Activated CD4-positive, alpha-beta T cell treated with anti-CD3 and anti-CD28 coated beads, Interleukin-2, amount 50 U/mL, for 4 hours (primary cell): Measurements from ENCODE around the gene LUZP1.

Experiments used
- DNase-seq, 2 experiments: peaks; one replicate each; pipeline ENCODE4 v3.0.0-alpha.2; 2020

Gene LUZP1

GRCh38 chr1:23080885-23081284 is 87.8 kb downstream of the LUZP1 start:
- no peak for DNase-seq

- no peak for DNase-seq
These were observed 89.6 kb downstream of the LUZP1 start for GRCh38 chr1:23079025-23079424.

GRCh38 chr1:23074012-23074411 is 94.6 kb downstream of the LUZP1 start:
- DNase-seq, result no peak

- DNase-seq, result no peak
These were observed 99.0 kb downstream of the LUZP1 start for GRCh38 chr1:23069675-23070074.

GRCh38 chr1:23069149-23069548 is 99.5 kb downstream of the LUZP1 start:
- no peak for DNase-seq

GRCh38 chr1:23066075-23066474 is 102.6 kb downstream of the LUZP1 start:
- no peak for DNase-seq

GRCh38 chr1:23065385-23065784 is 103.3 kb downstream of the LUZP1 start:
- no peak for DNase-seq

- no peak for DNase-seq
These were observed 106.4 kb downstream of the LUZP1 start for GRCh38 chr1:23062271-23062670.

- no peak for DNase-seq
These were observed 111.4 kb downstream of the LUZP1 start for GRCh38 chr1:23057301-23057700.

GRCh38 chr1:23051290-23051909 is 117.3 kb downstream of the LUZP1 start:
- DNase-seq, result no peak

GRCh38 chr1:23050201-23050600 is 118.5 kb downstream of the LUZP1 start:
- DNase-seq, result no peak

GRCh38 chr1:23044035-23044434 is 124.6 kb downstream of the LUZP1 start:
- DNase-seq, result no peak

GRCh38 chr1:23040509-23040908 is 128.1 kb downstream of the LUZP1 start:
- no peak for DNase-seq

GRCh38 chr1:23039308-23039826 is 129.3 kb downstream of the LUZP1 start:
- no peak for DNase-seq

GRCh38 chr1:23037081-23037740 is 131.4 kb downstream of the LUZP1 start:
- DNase-seq, result no peak

GRCh38 chr1:23035823-23036452 is 132.7 kb downstream of the LUZP1 start:
- DNase-seq, result no peak
